SU-DHL-6 (cell line): Measurements from ENCODE around the gene ZNF213.

ENCODE experiments used
- H2AFZ ChIP-seq: fragments of 200-600 bp; sonication (generic); 2 replicates; pipeline ENCODE4 v1.6.1; 2014; ENCODE audit warnings: low read depth, mild to moderate bottlenecking, moderate library complexity, mixed read lengths, antibody characterized with exemption, low read length; ENCODE audit not compliant: severe bottlenecking
- H3F3A ChIP-seq: fragments of 200-600 bp; shearing (Covaris generic); 2 replicates; pipeline ENCODE4 v1.6.0; 2016; ENCODE audit warnings: antibody characterized with exemption, mild to moderate bottlenecking; ENCODE audit not compliant: insufficient read depth
- H3K27ac ChIP-seq: fragments of 200-600 bp; sonication (generic); 2 replicates; pipeline ENCODE4 v1.5.1; 2016; ENCODE audit warnings: low read depth, mild to moderate bottlenecking, low read length, moderate library complexity, mixed read lengths
- H3K27me3 ChIP-seq: fragments of 200-600 bp; sonication (generic), shearing (Covaris generic); 2 replicates; pipeline ENCODE4 v1.6.0; 2014; ENCODE audit warnings: mild to moderate bottlenecking, low read length
- H3K36me3 ChIP-seq: fragments of 200-600 bp; sonication (generic); 2 replicates; pipeline ENCODE4 v1.6.1; 2014; ENCODE audit warnings: mild to moderate bottlenecking, low read length, mixed read lengths
- H3K4me2 ChIP-seq: fragments of 300-600, 200-600 bp; shearing (Covaris generic), sonication (generic); 2 replicates; pipeline ENCODE4 v1.6.0; 2014; ENCODE audit warnings: low read length, low read depth, mild to moderate bottlenecking; ENCODE audit not compliant: poor library complexity, severe bottlenecking
- H3K4me3 ChIP-seq: fragments of 200-600 bp; sonication (generic); 2 replicates; pipeline ENCODE4 v1.5.1; 2014; ENCODE audit warnings: antibody characterized with exemption, low read length, mild to moderate bottlenecking, mixed read lengths; ENCODE audit not compliant: insufficient read depth, poor library complexity, severe bottlenecking
- H3K79me2 ChIP-seq: fragments of 200-600 bp; sonication (generic); 2 replicates; pipeline ENCODE4 v1.6.1; 2014; ENCODE audit warnings: mild to moderate bottlenecking, low read length, moderate library complexity; ENCODE audit not compliant: insufficient read depth
- H3K9ac ChIP-seq: fragments of 200-600 bp; sonication (generic); 2 replicates; pipeline ENCODE4 v1.7.0; 2014; ENCODE audit warnings: mild to moderate bottlenecking, low read length
- H3K9me2 ChIP-seq: fragments of 200-600 bp; sonication (generic); replicated peaks from 2 replicates; pipeline ENCODE4 v1.6.1; 2014; ENCODE audit warnings: low read length; ENCODE audit not compliant: insufficient read depth
- H3K9me3 ChIP-seq: fragments of 200-600 bp; sonication (generic); 2 replicates; pipeline ENCODE4 v1.6.1; 2014; ENCODE audit warnings: low read length, mixed read lengths; ENCODE audit not compliant: insufficient read depth
- H4K20me1 ChIP-seq: fragments of 200-600 bp; sonication (generic); 2 replicates; pipeline ENCODE4 v1.6.1; 2014; ENCODE audit warnings: low read depth, mild to moderate bottlenecking, antibody characterized with exemption, low read length, moderate library complexity, mixed read lengths
- CTCF ChIP-seq: fragments of 200-600 bp; sonication (generic); IDR thresholded peaks from one replicate; pipeline ENCODE4 v1.5.1; 2017; ENCODE audit warnings: antibody characterized with exemption, mild to moderate bottlenecking, low read length, moderate library complexity; ENCODE audit not compliant: insufficient read depth, poor library complexity, severe bottlenecking
- EZH2phosphoT487 ChIP-seq: fragments of 200-600 bp; sonication (generic), shearing (Covaris generic); conservative IDR thresholded peaks from 2 replicates; pipeline ENCODE4 v1.6.1; 2018; ENCODE audit warnings: mild to moderate bottlenecking, antibody characterized with exemption, low read length, moderate library complexity, mixed read lengths

The ZNF213 gene, protein sequence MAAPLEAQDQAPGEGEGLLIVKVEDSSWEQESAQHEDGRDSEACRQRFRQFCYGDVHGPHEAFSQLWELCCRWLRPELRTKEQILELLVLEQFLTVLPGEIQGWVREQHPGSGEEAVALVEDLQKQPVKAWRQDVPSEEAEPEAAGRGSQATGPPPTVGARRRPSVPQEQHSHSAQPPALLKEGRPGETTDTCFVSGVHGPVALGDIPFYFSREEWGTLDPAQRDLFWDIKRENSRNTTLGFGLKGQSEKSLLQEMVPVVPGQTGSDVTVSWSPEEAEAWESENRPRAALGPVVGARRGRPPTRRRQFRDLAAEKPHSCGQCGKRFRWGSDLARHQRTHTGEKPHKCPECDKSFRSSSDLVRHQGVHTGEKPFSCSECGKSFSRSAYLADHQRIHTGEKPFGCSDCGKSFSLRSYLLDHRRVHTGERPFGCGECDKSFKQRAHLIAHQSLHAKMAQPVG

GRCh38 chr16:3134338-3135125, at the start of gene ZNF213:
Gene ZNF213 (plus strand): TSS chr16:3135029. CDS start chr16:3137281, 2,252 bp downstream.
- no peaks in the 10 kb centered on the region for H3K27me3 ChIP-seq
- peak within 1 kb of the TSS; percentile 76 for H2AFZ ChIP-seq
- H3K9me2 ChIP-seq: no peaks in the 10 kb centered on the region
- H3K9me3 ChIP-seq: no peaks in the 10 kb centered on the region
- H3K4me2 ChIP-seq: peak within 1 kb of the TSS; percentile 94
- peaks cover 11% of the 10 kb centered on the region for H3K79me2 ChIP-seq
- no peak for TF ChIP-seq CTCF
- TF ChIP-seq EZH2phosphoT487: no peak
- no peaks in the 10 kb centered on the region for H3K36me3 ChIP-seq
- H3K4me3 ChIP-seq: peak within 1 kb of the TSS; percentile 89
- H3K9ac ChIP-seq: peak within 1 kb of the TSS; percentile 97
- no peaks in the 10 kb centered on the region for H4K20me1 ChIP-seq
- peak within 1 kb of the TSS; percentile 48 for H3K27ac ChIP-seq
- peaks cover 11% of the 10 kb centered on the region for H3F3A ChIP-seq

DNA sequence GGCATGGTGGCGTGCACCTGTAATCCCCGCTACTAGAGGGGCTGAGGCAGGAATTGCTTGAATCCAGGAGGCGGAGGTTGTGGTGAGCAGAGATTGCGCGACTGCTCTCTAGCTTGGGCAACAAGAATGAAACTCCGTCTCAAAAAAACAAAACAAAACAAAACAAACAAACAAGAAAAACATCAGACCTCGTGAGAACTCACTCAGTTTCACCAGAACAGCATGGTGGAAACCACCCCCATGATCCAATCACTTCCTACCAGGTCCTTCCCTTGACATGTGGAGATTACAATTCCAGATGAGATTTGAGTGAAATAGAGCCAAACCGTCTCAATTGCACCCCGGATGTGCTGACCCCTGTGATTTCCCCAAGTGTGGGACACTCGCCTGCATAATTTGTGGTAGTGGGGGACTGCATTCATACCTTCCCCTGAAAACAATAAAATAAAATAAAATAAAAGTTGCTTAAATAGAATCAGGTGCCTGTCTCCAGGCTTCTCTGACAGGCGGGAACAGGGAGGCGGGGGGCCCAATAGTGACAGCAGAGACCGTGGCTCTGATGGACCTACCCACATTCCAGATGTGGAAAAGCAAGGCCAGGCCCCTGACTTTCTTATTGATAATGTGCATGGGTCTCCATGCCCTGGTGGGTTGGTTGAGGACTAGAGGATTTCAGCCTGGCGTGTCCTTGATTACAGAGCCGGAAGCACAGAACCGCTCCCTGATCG, 48.8 kb upstream of the ZNF213 start:
- Histone ChIP-seq H3K4me3 (no peak overlapping the region), H3K9me2 (no peaks in the 10 kb centered on the region), H2AFZ (no peak overlapping the region), H3K9me3 (no peaks in the 10 kb centered on the region), H3K36me3 (no peaks in the 10 kb centered on the region), H3K27me3 (no peaks in the 10 kb centered on the region), H3K27ac (no peak overlapping the region), H3K79me2 (no peaks in the 10 kb centered on the region), H4K20me1 (no peaks in the 10 kb centered on the region), H3K9ac (no peak overlapping the region), H3F3A (no peaks in the 10 kb centered on the region), H3K4me2 (no peak overlapping the region)
- TF ChIP-seq CTCF (no peak), EZH2phosphoT487 (no peak)

GRCh38 chr16:3086596-3087242, 48.1 kb upstream of the ZNF213 start:
- Histone ChIP-seq H3K9me3 (no peaks in the 10 kb centered on the region), H3K4me3 (no peak overlapping the region), H3K27ac (no peak overlapping the region), H3K9me2 (no peaks in the 10 kb centered on the region), H3K79me2 (no peaks in the 10 kb centered on the region), H4K20me1 (no peaks in the 10 kb centered on the region), H3K36me3 (no peaks in the 10 kb centered on the region), H3F3A (no peaks in the 10 kb centered on the region), H3K9ac (no peak overlapping the region), H3K27me3 (no peaks in the 10 kb centered on the region), H3K4me2 (no peak overlapping the region), H2AFZ (no peak overlapping the region)
- no peak for TF ChIP-seq CTCF
